Aorta (tissue), 5 donors: Measurements from ENCODE around the gene PLEKHA7. TPM values are rescaled to one million over a fixed set of nuclear protein-coding genes. Genes with fewer than 3 reads are reported as not detected.
A peak's percentile ranks its signal among the peaks of the same experiment; 100 is the strongest.

ENCODE experiments used
- ATAC-seq: fragments of 200-7000 bp; cut with Tn5 transposase; one replicate; pipeline ENCODE4 v1.9.1; 2022; ENCODE audit warnings: moderate library complexity; ENCODE audit not compliant: low FRiP score
- DNase-seq, 2 donors: peaks; one replicate each; pipeline ENCODE4 v3.0.0-alpha.2; 2020
- H3K27ac ChIP-seq, 2 donors: one replicate each; pipeline ENCODE4 v1.5.1; 2013; ENCODE audit warnings: low read length in 2 of 2, mild to moderate bottlenecking in 2 of 2, moderate library complexity in 2 of 2, control low read depth in 1 of 2, inconsistent platforms in 1 of 2, low read depth in 1 of 2
- H3K27me3 ChIP-seq, 2 donors: one replicate each; pipeline ENCODE4 v1.6.1; 2013; ENCODE audit warnings: control low read depth in 1 of 2, low read length in 1 of 2, mild to moderate bottlenecking in 1 of 2, moderate library complexity in 1 of 2; ENCODE audit not compliant: insufficient read depth in 2 of 2, control insufficient read depth in 1 of 2
- H3K36me3 ChIP-seq, 2 donors: one replicate each; pipeline ENCODE4 v1.6.1; 2013; ENCODE audit warnings: control low read depth in 1 of 2, low read length in 1 of 2, mild to moderate bottlenecking in 1 of 2; ENCODE audit not compliant: insufficient read depth in 2 of 2, control insufficient read depth in 1 of 2
- H3K4me1 ChIP-seq, 2 donors: one replicate each; pipeline ENCODE4 v1.6.1; 2013; ENCODE audit warnings: low read length in 2 of 2, control low read depth in 1 of 2, mild to moderate bottlenecking in 1 of 2, moderate library complexity in 1 of 2; ENCODE audit not compliant: insufficient read depth in 2 of 2, control insufficient read depth in 1 of 2
- H3K4me3 ChIP-seq, 2 donors: one replicate each; pipeline ENCODE4 v1.5.1; 2013; ENCODE audit warnings: low read length in 2 of 2, control low read depth in 1 of 2, mild to moderate bottlenecking in 1 of 2
- H3K9me3 ChIP-seq: one replicate; pipeline ENCODE4 v1.6.1; 2013; ENCODE audit warnings: mild to moderate bottlenecking, low read length; ENCODE audit not compliant: control insufficient read depth
- WGBS, 2 donors: extraction: QIAGEN DNeasy Blood & Tissue Kit; methylation state at CpG; one replicate each; pipeline ENCODE4 v1.1.7; 2013; 5-methylcytosine and 5-hydroxymethylcytosine counted together
- intact Hi-C, 2 donors: fragments of 100-400 bp; cut with DNase I; formaldehyde crosslinking; loops; one replicate each; pipeline versions ENCODE4 v1.14.2 to v1.15.0; 2022
- polyA plus RNA-seq, 2 donors: library from polyadenylated mRNA; stranded (reverse); fragments of 200-250 nt; gene quantifications; one replicate each; pipeline ENCODE4 v1.2.3, GENCODE V29; 2013
- total RNA-seq, 2 donors: library from RNA; stranded (reverse); fragmentation: NEBNext Ultra II Directional; extraction: Animal tissue kit (Norgen Biotek cat#: 25700); gene quantifications; one replicate each; pipeline ENCODE4 v1.2.1, GENCODE V29; 2021
- donor health status: healthy with polysubstance abuse.
- donor health status: Bipolar disorder and iron deficiency.
- donor health status: DM: no; HTN: no; CAD: no.
- donor health status: DM: no; HTN: no; CAD: no.
- donor health status: DM: yes; HTN: yes; CAD: no.

The PLEKHA7 gene
- total and polyA plus RNA-seq, 4 donors, result 5.9 to 17.1 (median 11.9) TPM

DNA sequence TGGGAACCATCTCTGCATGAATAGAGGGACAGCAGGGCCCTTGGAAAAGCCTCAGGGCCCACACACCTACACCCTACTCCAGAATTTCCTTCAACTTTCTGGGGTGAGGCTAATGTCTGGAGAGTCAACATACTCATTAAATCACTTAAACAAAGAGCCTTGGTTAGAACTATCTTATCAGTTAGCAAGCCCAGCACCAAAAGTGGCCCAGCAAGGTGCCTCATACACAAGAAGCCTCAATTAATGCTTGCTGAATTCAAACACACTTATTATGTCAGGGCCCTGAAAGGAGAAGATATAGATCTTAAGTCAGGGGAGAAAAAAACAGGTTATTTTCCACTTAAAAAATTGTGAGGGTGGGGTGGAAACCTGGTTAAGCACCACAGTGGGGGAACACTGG is 214.3 kb downstream of the PLEKHA7 start:
- no peak for ATAC-seq
- Histone ChIP-seq H3K27me3 (no peaks in the 10 kb centered on the region), H3K4me1 (no peaks in the 10 kb centered on the region), H3K9me3 (no peaks in the 10 kb centered on the region), H3K27ac (no peak overlapping the region), H3K36me3 (no peaks in the 10 kb centered on the region), H3K4me3 (no peak overlapping the region)
- peak in 1 of 2 donors; percentile 2 for DNase-seq
- intact Hi-C loops, result no loop called here

DNA sequence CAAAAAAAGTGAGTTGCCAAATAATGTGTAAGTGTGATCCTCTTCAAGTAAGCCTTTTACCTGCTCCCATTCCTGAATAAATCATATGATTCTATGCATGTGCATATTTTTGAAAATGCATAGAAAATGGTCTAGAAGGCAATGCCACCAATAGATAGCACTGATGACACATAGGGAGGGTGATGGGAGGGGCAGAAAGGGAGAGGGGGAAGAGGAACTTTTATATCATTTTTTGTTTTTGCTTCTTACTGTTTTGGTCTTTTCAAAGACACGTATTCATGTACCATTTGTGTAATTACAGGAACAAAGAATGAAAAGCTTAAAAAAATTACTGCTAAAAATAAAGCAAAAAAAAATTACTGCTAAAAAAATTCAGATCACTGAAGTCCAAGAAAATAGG is 215.0 kb downstream of the PLEKHA7 start:
- no peak overlapping the region for H3K4me3 ChIP-seq
- H3K4me1 ChIP-seq, result no peaks in the 10 kb centered on the region
- no peak for ATAC-seq
- H3K36me3 ChIP-seq, result no peaks in the 10 kb centered on the region
- no peak overlapping the region for H3K27ac ChIP-seq
- DNase-seq, result no peak
- intact Hi-C loops, result no loop called here
- 48 to 69% methylated on average over 1 of the region's 1 CpG for WGBS, 2 donors
- H3K9me3 ChIP-seq, result no peaks in the 10 kb centered on the region
- H3K27me3 ChIP-seq, result no peaks in the 10 kb centered on the region

DNA sequence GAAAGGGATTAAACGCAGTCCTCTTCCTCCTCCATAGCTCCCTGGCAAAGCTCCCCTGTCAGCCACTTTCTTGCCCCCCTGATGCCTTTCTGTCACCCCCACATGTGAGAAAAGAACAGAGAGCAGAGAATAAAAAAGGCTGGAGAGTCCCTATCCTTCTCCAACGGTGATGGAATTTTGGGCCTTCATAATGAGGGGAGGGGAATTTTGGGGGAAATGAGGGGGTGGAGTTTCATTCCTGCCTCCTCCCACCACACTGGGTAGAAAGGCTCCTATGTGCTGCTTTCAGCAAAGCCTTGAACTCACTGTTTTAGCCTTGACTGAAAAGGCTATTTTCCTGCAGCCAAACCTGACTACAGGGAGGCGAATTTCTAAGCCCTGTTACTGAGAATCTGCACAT is 216.4 kb downstream of the PLEKHA7 start:
- 76 to 78% methylated on average over 3 of the region's 3 CpGs for WGBS, 2 donors
- no peak for ATAC-seq
- H3K4me1 ChIP-seq, result peaks cover 0 to 5% of the 10 kb centered on the region in 2 donors

DNA sequence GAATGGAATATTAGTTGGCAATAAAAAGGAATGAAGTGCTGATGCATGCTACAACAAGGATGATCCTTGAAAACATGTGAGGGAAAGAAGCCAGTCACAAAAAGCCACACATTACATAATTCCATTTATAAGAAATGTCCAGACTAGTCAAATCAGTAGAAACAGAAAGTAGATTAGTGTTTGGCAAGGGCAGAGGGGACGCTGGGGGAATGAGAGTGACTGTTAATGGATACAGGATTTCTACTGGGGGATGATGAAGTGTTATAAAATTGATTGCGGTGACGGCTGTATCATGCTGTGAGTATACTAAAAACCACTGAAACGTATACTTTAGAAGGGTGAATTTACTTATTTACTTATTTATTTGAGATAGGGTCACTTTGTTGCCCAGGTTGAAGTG is 217.9 kb downstream of the PLEKHA7 start:
- H3K9me3 ChIP-seq, result no peaks in the 10 kb centered on the region
- intact Hi-C loops, result no loop called here
- no peaks in the 10 kb centered on the region for H3K27me3 ChIP-seq
- peaks cover 0 to 5% of the 10 kb centered on the region in 2 donors for H3K4me1 ChIP-seq
- H3K36me3 ChIP-seq, result no peaks in the 10 kb centered on the region
- DNase-seq (no peak), ATAC-seq (no peak)
- no peak overlapping the region for H3K4me3 ChIP-seq
- H3K27ac ChIP-seq, result no peak overlapping the region
- 89 to 92% methylated on average over 4 of the region's 4 CpGs for WGBS, 2 donors

More for the DNA sequence above, 216.4 kb downstream of the PLEKHA7 start:
- DNase-seq, result peak in 1 of 2 donors; percentile 12
- no peaks in the 10 kb centered on the region for H3K9me3 ChIP-seq
- no peak overlapping the region for H3K27ac ChIP-seq
- intact Hi-C loops, result no loop called here
- H3K27me3 ChIP-seq, result no peaks in the 10 kb centered on the region
- no peaks in the 10 kb centered on the region for H3K36me3 ChIP-seq
- H3K4me3 ChIP-seq, result no peak overlapping the region

DNA sequence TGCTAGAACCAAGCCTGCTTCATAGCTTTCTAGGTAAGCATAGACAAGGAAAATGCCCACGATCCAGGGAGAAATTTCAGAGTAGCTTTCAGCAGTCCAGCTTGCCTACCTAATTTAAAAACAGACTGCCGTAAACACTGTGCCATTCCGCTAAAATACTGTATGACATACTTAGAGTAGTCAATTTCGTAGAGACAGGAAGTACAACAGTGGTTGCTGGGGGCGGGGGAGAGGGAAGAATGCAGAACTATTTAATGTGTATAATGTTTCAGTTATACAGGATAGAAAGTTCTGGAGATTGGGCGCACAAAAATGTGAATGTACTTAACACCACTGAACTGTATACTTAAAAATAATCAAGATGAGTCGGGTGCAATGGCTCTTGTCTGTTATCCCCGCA is 219.1 kb downstream of the PLEKHA7 start:
- intact Hi-C loops, result no loop called here
- Histone ChIP-seq H3K4me3 (no peak overlapping the region), H3K9me3 (no peaks in the 10 kb centered on the region), H3K4me1 (peaks cover 0 to 5% of the 10 kb centered on the region in 2 donors), H3K27me3 (no peaks in the 10 kb centered on the region), H3K36me3 (no peaks in the 10 kb centered on the region), H3K27ac (no peak overlapping the region)
- peak; percentile 63 to 79 for DNase-seq
- 88 to 91% methylated on average over 8 of the region's 8 CpGs for WGBS, 2 donors
- no peak for ATAC-seq

DNA sequence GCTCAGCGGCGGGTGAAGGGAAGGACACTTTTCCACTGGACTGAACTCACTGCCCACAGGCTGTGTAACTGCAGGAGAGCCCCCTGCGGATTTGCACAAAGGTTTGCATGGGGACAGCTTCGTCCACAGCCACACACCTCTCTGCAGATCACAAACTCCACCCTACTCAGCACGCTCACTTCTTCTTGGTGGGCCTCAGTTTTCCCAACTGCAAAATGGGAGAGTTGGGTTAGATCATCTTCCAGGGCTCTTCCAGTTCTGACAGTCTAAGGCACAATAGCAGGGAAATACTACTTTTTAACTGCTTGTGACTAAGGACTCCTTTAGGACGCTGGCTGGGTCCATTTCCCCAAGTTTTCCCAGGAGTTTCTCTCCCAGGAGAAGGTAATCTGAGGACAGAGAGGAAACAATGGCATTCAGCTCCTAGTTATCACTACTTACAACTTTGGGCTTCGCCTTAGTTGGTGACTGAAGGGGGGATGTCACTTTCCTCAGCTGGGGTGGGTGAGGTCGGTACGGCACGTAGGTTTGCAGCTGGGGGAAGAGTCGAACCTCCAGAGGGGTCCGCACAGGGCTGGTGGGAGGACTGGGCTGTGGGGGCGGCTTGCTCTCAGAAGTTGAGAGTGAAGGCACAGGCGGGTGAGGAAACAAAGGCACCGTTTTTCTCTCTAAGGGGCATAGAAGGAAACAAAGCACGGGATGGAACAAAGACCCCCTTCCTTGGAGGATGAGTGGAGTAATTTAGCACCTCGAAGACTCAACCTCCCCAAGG is 220.0 kb downstream of the PLEKHA7 start:
- DNase-seq (peak in 1 of 2 donors; percentile 64), ATAC-seq (no peak)
- H3K27me3 ChIP-seq, result no peaks in the 10 kb centered on the region
- no peak overlapping the region for H3K4me3 ChIP-seq
- intact Hi-C loops, result loop anchor here in 1 of 2 donors (5.0 kb wide), 1 partner anchor 283 kb away; the partner anchor contains the start of gene RPS13
- no peak overlapping the region for H3K27ac ChIP-seq
- H3K4me1 ChIP-seq, result peaks cover 0 to 5% of the 10 kb centered on the region in 2 donors
- no peaks in the 10 kb centered on the region for H3K9me3 ChIP-seq
- no peaks in the 10 kb centered on the region for H3K36me3 ChIP-seq
- WGBS, 2 donors, result 89 to 94% methylated on average over 17 of the region's 17 CpGs

DNA sequence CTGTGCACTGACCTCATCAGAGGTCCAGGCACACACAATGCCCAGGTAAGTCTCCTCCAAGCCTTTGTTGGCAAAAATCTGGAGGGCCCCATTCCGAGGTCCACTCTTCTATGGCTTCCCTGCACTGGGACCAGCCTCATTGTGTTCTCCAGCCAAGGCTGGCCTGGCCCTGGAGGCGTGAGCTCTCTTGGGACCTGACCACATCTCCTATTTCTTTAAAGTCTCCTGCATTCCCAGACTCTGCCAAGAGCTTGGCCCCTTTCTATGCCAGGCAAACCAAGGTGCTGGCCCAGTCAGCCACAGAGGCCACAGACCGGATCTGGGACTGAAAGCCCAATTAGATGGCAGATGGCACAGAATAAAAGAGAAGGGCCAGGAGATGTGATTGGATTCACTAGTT is 220.7 kb downstream of the PLEKHA7 start:
- ATAC-seq (no peak), DNase-seq (peak in 1 of 2 donors; percentile 69)
- Histone ChIP-seq H3K27ac (peak overlapping the region in 1 of 2 donors; percentile 72), H3K36me3 (no peaks in the 10 kb centered on the region), H3K4me3 (no peak overlapping the region), H3K27me3 (no peaks in the 10 kb centered on the region), H3K9me3 (no peaks in the 10 kb centered on the region), H3K4me1 (peaks cover 0 to 5% of the 10 kb centered on the region in 2 donors)
- WGBS, 2 donors, result 6 to 12% methylated on average over 3 of the region's 3 CpGs
- intact Hi-C loops, result loop anchor here in 1 of 2 donors (5.0 kb wide), 1 partner anchor 284 kb away; the partner anchor contains the start of gene RPS13

DNA sequence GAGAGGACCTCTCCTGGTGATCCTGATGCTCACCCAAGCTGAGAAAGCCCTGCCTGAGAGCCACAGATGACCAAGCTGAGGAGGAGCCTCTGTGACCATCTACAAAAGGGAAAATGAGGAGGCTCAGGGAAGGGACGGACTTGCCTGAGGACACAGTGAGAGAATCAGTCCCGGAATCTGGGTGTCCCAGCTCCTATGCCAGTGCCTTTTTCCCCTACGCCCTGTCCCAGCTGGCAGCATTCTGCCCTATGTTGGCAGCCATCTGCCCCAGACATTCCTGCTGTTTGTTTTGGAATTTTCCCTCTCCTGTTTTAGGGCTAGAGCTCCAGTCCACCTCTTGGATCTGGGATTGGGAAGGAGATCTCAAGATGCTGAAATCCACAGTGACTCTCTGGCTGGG is 221.2 kb downstream of the PLEKHA7 start:
- H3K4me1 ChIP-seq, result peaks cover 0 to 5% of the 10 kb centered on the region in 2 donors
- ATAC-seq (no peak), DNase-seq (peak in 1 of 2 donors; percentile 59)
- no peak overlapping the region for H3K4me3 ChIP-seq
- 8 to 11% methylated on average over 3 of the region's 3 CpGs for WGBS, 2 donors
- H3K9me3 ChIP-seq, result no peaks in the 10 kb centered on the region
- intact Hi-C loops, result loop anchor here in 1 of 2 donors (5.0 kb wide), 1 partner anchor 284 kb away; the partner anchor contains the start of gene RPS13
- H3K27me3 ChIP-seq, result no peaks in the 10 kb centered on the region
- peak overlapping the region; percentile 18 to 72 for H3K27ac ChIP-seq
- H3K36me3 ChIP-seq, result no peaks in the 10 kb centered on the region

DNA sequence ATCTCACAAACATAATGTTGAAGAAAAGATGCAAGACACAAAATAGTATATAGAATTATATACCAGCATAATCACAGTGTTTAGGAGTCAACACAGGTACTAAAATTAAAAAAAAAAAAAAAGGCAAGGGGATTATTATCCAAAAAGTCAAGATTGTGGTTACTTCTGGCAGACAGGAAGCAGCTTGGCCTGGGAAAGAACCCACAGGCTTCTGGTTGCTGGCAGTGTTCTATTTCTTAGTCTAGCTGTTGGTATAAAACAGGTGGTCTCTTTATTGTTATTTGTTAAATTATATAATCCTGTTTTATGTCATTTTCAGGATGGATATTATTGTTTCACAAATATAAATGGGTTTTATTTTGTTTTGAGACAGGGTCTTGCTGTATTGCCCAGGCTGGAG is 221.8 kb downstream of the PLEKHA7 start:
- Histone ChIP-seq H3K27me3 (no peaks in the 10 kb centered on the region), H3K4me3 (no peak overlapping the region), H3K27ac (peak overlapping the region; percentile 18 to 72), H3K4me1 (peaks cover 0 to 5% of the 10 kb centered on the region in 2 donors), H3K9me3 (no peaks in the 10 kb centered on the region), H3K36me3 (no peaks in the 10 kb centered on the region)
- no peak for ATAC-seq
- intact Hi-C loops, result loop anchor here in 1 of 2 donors (5.0 kb wide), 1 partner anchor 285 kb away; the partner anchor contains the start of gene RPS13
- peak in 1 of 2 donors; percentile 9 for DNase-seq
